ENCODE results near the gene C19orf44.

C19orf44 gene

GRCh38 chr19:16455489-16455888 is 40.7 kb upstream of the C19orf44 start:
- POLR2A ChIA-PET: no interaction called here
- no peak for TF ChIP-seq CTCF (IDR thresholded peaks at IDR 0.05; ENCODE audit: insufficient read depth, low read length, missing control alignments)
- no peak for DNase-seq (ENCODE audit: low read depth, low spot score)
- H3K4me3 ChIP-seq (ENCODE audit: low read depth, low read length): no peak overlapping the region
- CTCF ChIA-PET: interaction anchor here (2.2 kb wide), 1 partner anchor 13 kb away, joined by 9 read pairs; no protein-coding TSS in a partner anchor

- POLR2A ChIA-PET: interaction anchor here (0.8 kb wide), 1 partner anchor 12 kb away, joined by 3 read pairs; no protein-coding TSS in a partner anchor
- no peak for DNase-seq (ENCODE audit: low read depth, low spot score)
- no peak for TF ChIP-seq CTCF (IDR thresholded peaks at IDR 0.05; ENCODE audit: insufficient read depth, low read length, missing control alignments)
- H3K4me3 ChIP-seq (ENCODE audit: low read depth, low read length): peak overlapping the region; percentile 9; the same call in 1 of the 2 replicates
- CTCF ChIA-PET: interaction anchor here (0.8 to 2.2 kb wide), 2 partner anchors 12 to 15 kb away, joined by 3 to 9 read pairs; no protein-coding TSS in a partner anchor
Observed at GRCh38 chr19:16456652-16457194, 39.5 kb upstream of the C19orf44 start.

- CTCF ChIA-PET: interaction anchor here (0.8 to 2.2 kb wide), 2 partner anchors 13 to 15 kb away, joined by 3 to 9 read pairs; no protein-coding TSS in a partner anchor
- peak overlapping the region; percentile 9 for H3K4me3 ChIP-seq (ENCODE audit: low read depth, low read length)
- DNase-seq (ENCODE audit: low read depth, low spot score): no peak
- POLR2A ChIA-PET: interaction anchor here (0.6 to 0.8 kb wide), 2 partner anchors 11 to 623 kb away, joined by 3 read pairs; no protein-coding TSS in a partner anchor
- no peak for TF ChIP-seq CTCF (IDR thresholded peaks at IDR 0.05; ENCODE audit: insufficient read depth, low read length, missing control alignments)
Observed at GRCh38 chr19:16457195-16457953, 38.8 kb upstream of the C19orf44 start.

GRCh38 chr19:16457954-16458331 is 38.3 kb upstream of the C19orf44 start:
- H3K4me3 ChIP-seq (ENCODE audit: low read depth, low read length): no peak overlapping the region
- DNase-seq (ENCODE audit: low read depth, low spot score): no peak
- CTCF ChIA-PET: interaction anchor here (2.2 kb wide), 1 partner anchor 16 kb away, joined by 9 read pairs; no protein-coding TSS in a partner anchor
- POLR2A ChIA-PET: interaction anchor here (0.6 to 0.8 kb wide), 2 partner anchors 11 to 622 kb away, joined by 3 read pairs; no protein-coding TSS in a partner anchor
- TF ChIP-seq CTCF (IDR thresholded peaks at IDR 0.05; ENCODE audit: insufficient read depth, low read length, missing control alignments): no peak

GRCh38 chr19:16458391-16459341 is 37.5 kb upstream of the C19orf44 start:
- no peak for TF ChIP-seq CTCF (IDR thresholded peaks at IDR 0.05; ENCODE audit: insufficient read depth, low read length, missing control alignments)
- H3K4me3 ChIP-seq (ENCODE audit: low read depth, low read length): no peak overlapping the region
- DNase-seq (ENCODE audit: low read depth, low spot score): no peak
- CTCF ChIA-PET: no interaction called here
- POLR2A ChIA-PET: no interaction called here
